ENCODE results near the gene TRIM16.
"Not testable (repeated sequence)": the region's sequence is repeated elsewhere in the genome, so short reads cannot be mapped to it uniquely, and the experiment has no call there.

Gene TRIM16

GRCh38 chr17:15588017-15588416 is 96.1 kb downstream of the TRIM16 start:
- not testable (repeated sequence) for H3K27ac Mint-ChIP-seq; DNase-seq; H3K27me3 Mint-ChIP-seq (ENCODE audit: low read depth, poor library complexity); H3K4me3 Mint-ChIP-seq; H3K9me3 Mint-ChIP-seq; H3K36me3 Mint-ChIP-seq (ENCODE audit: low read depth)
- peaks cover 22% of the 10 kb centered on the region for H3K4me1 Mint-ChIP-seq

- H3K4me1 Mint-ChIP-seq; H3K36me3 Mint-ChIP-seq (ENCODE audit: low read depth); H3K27me3 Mint-ChIP-seq (ENCODE audit: low read depth, poor library complexity); H3K27ac Mint-ChIP-seq; H3K9me3 Mint-ChIP-seq; DNase-seq; H3K4me3 Mint-ChIP-seq: not testable (repeated sequence)
Measured at GRCh38 chr17:15583313-15583712, 100.8 kb downstream of the TRIM16 start.

GRCh38 chr17:15581462-15581861 is 102.6 kb downstream of the TRIM16 start:
- not testable (repeated sequence) for H3K36me3 Mint-ChIP-seq (ENCODE audit: low read depth); H3K9me3 Mint-ChIP-seq; H3K4me1 Mint-ChIP-seq; DNase-seq; H3K27me3 Mint-ChIP-seq (ENCODE audit: low read depth, poor library complexity); H3K27ac Mint-ChIP-seq; H3K4me3 Mint-ChIP-seq

Data from nephron progenitor cell (in vitro differentiated cells).